ENCODE results near the gene PPP1R13L.
"Not testable (repeated sequence)": the region's sequence is repeated elsewhere in the genome, so short reads cannot be mapped to it uniquely, and the experiment has no call there.

Gene PPP1R13L

DNA sequence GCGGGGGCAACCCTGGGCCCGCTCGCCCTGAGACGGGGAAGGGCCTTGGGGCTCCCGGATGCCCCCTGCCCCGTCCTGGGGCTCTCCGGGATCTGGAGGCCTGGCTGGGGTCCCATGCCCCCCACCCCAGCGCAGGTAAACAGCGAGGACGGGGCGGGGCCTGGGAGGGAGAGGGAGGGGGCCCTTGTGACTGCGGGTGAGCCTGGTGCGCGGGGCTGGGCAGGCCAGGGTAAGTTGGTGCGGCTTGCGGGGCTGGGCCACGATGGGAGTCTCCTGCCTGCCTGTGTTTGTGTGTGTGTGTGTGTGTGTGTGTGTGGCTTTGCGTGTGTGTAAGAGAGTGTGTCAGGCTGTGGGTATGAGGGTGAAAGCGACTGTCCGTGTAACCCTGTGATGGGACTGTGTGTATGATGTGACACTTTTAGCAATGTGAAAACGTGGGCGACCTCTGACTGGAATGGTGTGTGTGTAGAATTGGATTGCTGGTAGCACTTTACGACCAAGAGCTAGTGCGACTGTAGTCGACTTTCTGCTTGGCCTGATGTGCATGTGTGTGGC is 63.9 kb downstream of the PPP1R13L start:
- no peak for DNase-seq

DNA sequence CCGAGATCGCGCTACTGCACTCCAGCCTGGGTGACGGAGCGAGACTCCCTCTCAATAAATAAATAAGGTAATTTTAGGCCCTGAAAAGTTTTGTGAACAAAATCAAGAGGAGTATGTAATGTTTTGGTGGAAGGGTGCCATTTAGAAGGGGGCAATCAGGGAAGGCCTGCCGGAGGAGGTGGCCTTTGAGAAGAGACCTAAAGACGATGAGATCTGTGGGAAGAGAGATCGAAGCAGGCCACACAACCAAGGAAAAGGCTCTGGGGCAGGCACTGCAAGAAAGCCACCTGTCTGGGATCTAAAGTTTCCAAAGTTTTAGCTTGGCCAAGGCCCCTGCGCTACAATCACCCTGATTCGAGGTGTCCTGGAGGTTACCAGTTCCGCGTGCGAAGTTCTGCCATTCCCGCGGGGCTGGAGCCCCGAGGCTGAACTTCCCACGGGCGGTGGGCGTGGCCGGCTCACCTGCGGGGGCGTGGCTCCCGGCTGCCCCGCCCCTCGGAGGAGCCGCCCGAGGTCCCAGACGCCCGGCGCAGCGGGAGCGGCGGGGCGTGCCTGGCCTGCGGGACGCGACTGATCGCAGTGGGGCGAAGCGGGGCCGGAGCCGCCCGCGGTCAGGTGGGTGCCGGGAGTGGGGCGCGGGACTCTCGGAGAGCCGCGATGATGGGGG is 64.5 kb downstream of the PPP1R13L start, which contains the start of gene KLC3:
TSS of gene KLC3 (plus strand) at position 519 of the 667 bp plus-strand sequence. CDS start 4,792 bp downstream, outside the sequence.
- DNase-seq: peak; percentile 16 to 36

DNA sequence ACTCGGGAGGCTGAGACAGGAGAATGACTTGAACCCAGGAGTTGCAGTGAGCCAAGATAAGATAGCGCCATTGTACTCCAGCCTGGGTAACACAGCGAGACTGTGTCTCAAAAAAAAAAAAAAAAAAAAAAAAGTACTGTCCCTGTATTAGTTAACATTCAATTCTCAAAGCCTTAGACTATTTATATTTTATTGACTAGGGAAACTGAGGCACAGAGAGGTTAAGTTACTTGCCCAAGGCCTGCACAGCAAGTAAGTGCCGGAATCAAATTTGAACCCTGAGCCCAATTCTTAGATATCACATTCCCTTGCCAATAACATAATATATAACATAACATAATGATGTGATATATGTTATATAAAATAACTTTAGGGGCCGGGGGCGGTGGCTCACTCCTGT is 65.2 kb downstream of the PPP1R13L start:
- DNase-seq: no peak

DNA sequence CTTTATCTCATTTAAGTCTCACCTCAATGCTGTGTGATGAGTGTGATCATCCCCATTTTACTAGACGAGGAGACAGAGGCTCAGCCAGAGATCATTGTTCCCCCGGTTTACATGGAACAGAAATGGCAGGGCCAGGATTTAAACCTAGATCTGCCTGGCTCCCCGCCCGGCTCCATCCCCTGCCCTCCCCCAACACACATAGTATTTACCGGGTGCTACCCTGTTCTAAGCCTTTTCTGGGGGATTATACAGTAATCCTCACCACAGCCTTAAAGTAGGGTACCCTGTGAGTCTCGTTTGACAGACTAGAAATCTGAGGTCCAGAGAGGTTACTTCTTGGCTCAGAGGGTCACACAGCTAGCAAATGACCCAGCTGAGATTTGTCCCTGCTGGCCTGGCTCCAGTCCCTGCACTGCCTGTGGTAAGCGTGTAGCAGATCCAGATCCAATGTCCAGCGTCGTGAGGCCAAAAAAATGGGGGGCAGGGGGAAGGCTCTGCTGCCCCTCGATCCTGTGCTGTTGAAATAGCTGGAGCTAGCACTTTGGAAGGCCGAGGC is 68.1 kb downstream of the PPP1R13L start:
- no peak for DNase-seq

DNA sequence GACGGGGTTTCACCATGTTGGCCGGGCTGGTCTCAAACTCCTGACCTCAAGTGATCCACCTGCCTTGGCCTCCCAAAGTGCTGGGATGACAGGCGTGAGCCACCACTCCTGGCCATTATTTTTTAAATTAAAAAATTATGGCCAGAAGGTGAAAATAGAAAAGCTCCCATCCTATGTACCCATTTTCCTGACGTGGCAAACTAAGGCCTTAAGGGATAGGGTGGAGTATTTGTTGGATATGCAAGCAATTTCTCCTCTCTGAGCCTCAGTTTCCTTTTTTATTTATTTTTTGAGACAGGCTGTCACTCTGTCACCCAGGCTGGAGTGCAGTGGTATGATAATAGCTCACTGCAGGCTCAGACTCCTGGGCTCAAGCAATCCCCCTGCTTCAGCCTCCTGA is 70.0 kb downstream of the PPP1R13L start:
- not testable (repeated sequence) for DNase-seq

DNA sequence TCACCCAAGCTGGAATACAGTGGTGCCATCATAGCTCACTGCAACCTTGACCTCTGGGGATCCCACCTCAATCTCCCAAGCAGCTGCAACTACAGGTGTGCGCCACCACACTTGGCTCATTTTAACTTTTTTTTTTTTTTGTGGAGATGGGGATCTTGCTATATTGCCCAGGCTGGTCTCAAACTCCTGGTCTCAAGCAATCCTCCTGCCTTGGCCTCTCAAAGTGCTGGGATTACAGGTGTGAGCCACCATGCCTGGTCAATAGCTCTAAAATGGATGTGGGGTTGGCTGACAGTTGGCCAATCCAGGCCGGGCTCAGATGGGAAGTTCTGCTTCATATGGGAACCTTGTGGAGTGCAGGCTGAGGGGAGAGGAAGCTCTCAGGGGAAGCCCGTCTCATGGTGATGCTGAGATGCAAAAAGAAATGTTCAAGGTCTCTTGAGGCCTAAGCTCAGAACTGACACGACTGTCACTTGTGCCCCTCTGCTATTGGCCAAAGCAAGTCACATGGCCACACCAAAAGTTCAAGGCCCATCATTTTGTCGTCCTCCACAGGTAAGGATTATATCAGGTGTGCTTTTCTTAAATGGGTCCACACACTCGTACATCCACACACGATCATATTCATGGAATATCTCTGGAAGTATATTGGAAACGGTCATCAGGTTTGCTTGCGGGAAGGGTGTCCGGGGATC is 71.1 kb downstream of the PPP1R13L start:
- DNase-seq: no peak

DNA sequence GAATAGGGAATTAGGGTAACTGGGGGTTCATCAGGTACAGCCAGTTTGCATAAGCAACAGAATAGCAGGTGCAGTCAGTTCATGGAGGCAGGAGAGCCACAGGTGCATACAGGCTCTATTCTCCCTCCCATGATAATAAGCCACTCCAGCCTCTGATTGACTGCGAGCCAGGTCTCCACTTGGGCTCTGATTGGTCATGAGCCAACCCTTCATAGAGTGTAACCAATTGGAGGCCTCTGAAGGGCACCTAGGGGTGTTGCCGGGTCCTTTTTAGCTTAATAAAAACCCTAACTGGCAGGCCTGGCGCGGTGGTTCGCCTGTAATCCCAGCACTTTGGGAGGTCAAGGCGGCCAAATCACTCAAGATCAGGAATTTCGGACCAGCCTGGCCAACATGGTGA is 73.5 kb downstream of the PPP1R13L start:
- no peak for DNase-seq

All from CD4-positive, alpha-beta T cell treated with Interleukin-1 beta for 1 hour (primary cell).